Measurements from ENCODE around the gene TIGD2.
A peak's percentile ranks its signal among the peaks of the same experiment; 100 is the strongest.

The TIGD2 gene

GRCh38 chr4:89117115-89117514 is 5.8 kb downstream of the TIGD2 start:
- Histone ChIP-seq H3K36me3 (ENCODE audit: control insufficient read depth, insufficient read depth, low read length) (no peaks in the 10 kb centered on the region), H3K4me1 (ENCODE audit: control insufficient read depth, insufficient read depth, low read length) (peaks cover 5% of the 10 kb centered on the region), H3K4me3 (ENCODE audit: insufficient read depth, low read depth, low read length) (no peak overlapping the region), H3K9me3 (ENCODE audit: control insufficient read depth, low read length) (no peaks in the 10 kb centered on the region), H3K27ac (ENCODE audit: insufficient read depth, low read depth, low read length, poor library complexity, severe bottlenecking) (no peak overlapping the region), H3K27me3 (ENCODE audit: control insufficient read depth, insufficient read depth, low read length, poor library complexity, severe bottlenecking) (peaks cover 4% of the 10 kb centered on the region)
- WGBS, 2 experiments = 82 to 85% methylated on average over 2 to 3 of the region's 3 CpGs

GRCh38 chr4:89119166-89119565 is 7.8 kb downstream of the TIGD2 start:
- no peaks in the 10 kb centered on the region for H3K9me3 ChIP-seq (ENCODE audit: control insufficient read depth, low read length)
- no peak overlapping the region for H3K4me3 ChIP-seq (ENCODE audit: insufficient read depth, low read depth, low read length)
- no peaks in the 10 kb centered on the region for H3K4me1 ChIP-seq (ENCODE audit: control insufficient read depth, insufficient read depth, low read length)
- 92 to 100% methylated on average over 1 of the region's 1 CpG for WGBS, 2 experiments
- H3K27ac ChIP-seq (ENCODE audit: insufficient read depth, low read depth, low read length, poor library complexity, severe bottlenecking) = no peak overlapping the region
- H3K36me3 ChIP-seq (ENCODE audit: control insufficient read depth, insufficient read depth, low read length) = no peaks in the 10 kb centered on the region
- no peaks in the 10 kb centered on the region for H3K27me3 ChIP-seq (ENCODE audit: control insufficient read depth, insufficient read depth, low read length, poor library complexity, severe bottlenecking)

GRCh38 chr4:89119836-89120235 is 8.5 kb downstream of the TIGD2 start:
- 98 to 99% methylated on average over 3 of the region's 3 CpGs for WGBS, 2 experiments
- H3K27ac ChIP-seq (ENCODE audit: insufficient read depth, low read depth, low read length, poor library complexity, severe bottlenecking) = no peak overlapping the region

GRCh38 chr4:89121387-89122068 is 10.2 kb downstream of the TIGD2 start:
- Histone ChIP-seq H3K4me1 (ENCODE audit: control insufficient read depth, insufficient read depth, low read length) (no peaks in the 10 kb centered on the region), H3K4me3 (ENCODE audit: insufficient read depth, low read depth, low read length) (no peak overlapping the region), H3K27ac (ENCODE audit: insufficient read depth, low read depth, low read length, poor library complexity, severe bottlenecking) (no peak overlapping the region), H3K9me3 (ENCODE audit: control insufficient read depth, low read length) (no peaks in the 10 kb centered on the region), H3K27me3 (ENCODE audit: control insufficient read depth, insufficient read depth, low read length, poor library complexity, severe bottlenecking) (no peaks in the 10 kb centered on the region), H3K36me3 (ENCODE audit: control insufficient read depth, insufficient read depth, low read length) (no peaks in the 10 kb centered on the region)
- WGBS, 2 experiments = 90 to 92% methylated on average over 2 to 3 of the region's 3 CpGs

More at GRCh38 chr4:89119836-89120235, 8.5 kb downstream of the TIGD2 start:
- Histone ChIP-seq H3K27me3 (ENCODE audit: control insufficient read depth, insufficient read depth, low read length, poor library complexity, severe bottlenecking) (no peaks in the 10 kb centered on the region), H3K4me1 (ENCODE audit: control insufficient read depth, insufficient read depth, low read length) (no peaks in the 10 kb centered on the region), H3K36me3 (ENCODE audit: control insufficient read depth, insufficient read depth, low read length) (no peaks in the 10 kb centered on the region), H3K9me3 (ENCODE audit: control insufficient read depth, low read length) (no peaks in the 10 kb centered on the region), H3K4me3 (ENCODE audit: insufficient read depth, low read depth, low read length) (no peak overlapping the region)

GRCh38 chr4:89123451-89123851 is 12.1 kb downstream of the TIGD2 start:
- Histone ChIP-seq H3K4me1 (ENCODE audit: control insufficient read depth, insufficient read depth, low read length) (no peaks in the 10 kb centered on the region), H3K36me3 (ENCODE audit: control insufficient read depth, insufficient read depth, low read length) (no peaks in the 10 kb centered on the region), H3K27ac (ENCODE audit: insufficient read depth, low read depth, low read length, poor library complexity, severe bottlenecking) (peak overlapping the region; percentile 16), H3K4me3 (ENCODE audit: insufficient read depth, low read depth, low read length) (no peak overlapping the region), H3K9me3 (ENCODE audit: control insufficient read depth, low read length) (no peaks in the 10 kb centered on the region), H3K27me3 (ENCODE audit: control insufficient read depth, insufficient read depth, low read length, poor library complexity, severe bottlenecking) (no peaks in the 10 kb centered on the region)
- 77 to 80% methylated on average over 5 of the region's 5 CpGs for WGBS, 2 experiments

GRCh38 chr4:89125901-89126782 is 14.8 kb downstream of the TIGD2 start:
- Histone ChIP-seq H3K27me3 (ENCODE audit: control insufficient read depth, insufficient read depth, low read length, poor library complexity, severe bottlenecking) (no peaks in the 10 kb centered on the region), H3K36me3 (ENCODE audit: control insufficient read depth, insufficient read depth, low read length) (no peaks in the 10 kb centered on the region), H3K27ac (ENCODE audit: insufficient read depth, low read depth, low read length, poor library complexity, severe bottlenecking) (no peak overlapping the region), H3K4me1 (ENCODE audit: control insufficient read depth, insufficient read depth, low read length) (no peaks in the 10 kb centered on the region), H3K4me3 (ENCODE audit: insufficient read depth, low read depth, low read length) (no peak overlapping the region), H3K9me3 (ENCODE audit: control insufficient read depth, low read length) (no peaks in the 10 kb centered on the region)
- whole genome bisulfite sequencing, 2 experiments = 76 to 100% methylated on average over 1 to 2 of the region's 3 CpGs

- Histone ChIP-seq H3K4me3 (ENCODE audit: insufficient read depth, low read depth, low read length) (no peak overlapping the region), H3K9me3 (ENCODE audit: control insufficient read depth, low read length) (no peaks in the 10 kb centered on the region), H3K36me3 (ENCODE audit: control insufficient read depth, insufficient read depth, low read length) (no peaks in the 10 kb centered on the region), H3K4me1 (ENCODE audit: control insufficient read depth, insufficient read depth, low read length) (no peaks in the 10 kb centered on the region), H3K27me3 (ENCODE audit: control insufficient read depth, insufficient read depth, low read length, poor library complexity, severe bottlenecking) (no peaks in the 10 kb centered on the region), H3K27ac (ENCODE audit: insufficient read depth, low read depth, low read length, poor library complexity, severe bottlenecking) (no peak overlapping the region)
- 85 to 100% methylated on average over 1 of the region's 1 CpG for WGBS, 2 experiments
Observed at GRCh38 chr4:89129080-89129640, 17.8 kb downstream of the TIGD2 start.

- WGBS, 2 experiments = 64 to 82% methylated on average over 2 of the region's 4 CpGs
- H3K27me3 ChIP-seq (ENCODE audit: control insufficient read depth, insufficient read depth, low read length, poor library complexity, severe bottlenecking) = no peaks in the 10 kb centered on the region
- no peaks in the 10 kb centered on the region for H3K4me1 ChIP-seq (ENCODE audit: control insufficient read depth, insufficient read depth, low read length)
- no peak overlapping the region for H3K27ac ChIP-seq (ENCODE audit: insufficient read depth, low read depth, low read length, poor library complexity, severe bottlenecking)
- H3K36me3 ChIP-seq (ENCODE audit: control insufficient read depth, insufficient read depth, low read length) = no peaks in the 10 kb centered on the region
- H3K4me3 ChIP-seq (ENCODE audit: insufficient read depth, low read depth, low read length) = no peak overlapping the region
- no peaks in the 10 kb centered on the region for H3K9me3 ChIP-seq (ENCODE audit: control insufficient read depth, low read length)
Observed at GRCh38 chr4:89134775-89135319, 23.5 kb downstream of the TIGD2 start.

GRCh38 chr4:89136525-89136924 is 25.2 kb downstream of the TIGD2 start:
- Histone ChIP-seq H3K36me3 (ENCODE audit: control insufficient read depth, insufficient read depth, low read length) (no peaks in the 10 kb centered on the region), H3K27ac (ENCODE audit: insufficient read depth, low read depth, low read length, poor library complexity, severe bottlenecking) (no peak overlapping the region), H3K27me3 (ENCODE audit: control insufficient read depth, insufficient read depth, low read length, poor library complexity, severe bottlenecking) (no peaks in the 10 kb centered on the region), H3K4me3 (ENCODE audit: insufficient read depth, low read depth, low read length) (no peak overlapping the region), H3K9me3 (ENCODE audit: control insufficient read depth, low read length) (no peaks in the 10 kb centered on the region), H3K4me1 (ENCODE audit: control insufficient read depth, insufficient read depth, low read length) (no peaks in the 10 kb centered on the region)
- WGBS, 2 experiments = 78 to 93% methylated on average over 2 to 3 of the region's 3 CpGs

- H3K36me3 ChIP-seq (ENCODE audit: control insufficient read depth, insufficient read depth, low read length) = no peaks in the 10 kb centered on the region
- no peak overlapping the region for H3K4me3 ChIP-seq (ENCODE audit: insufficient read depth, low read depth, low read length)
- 78 to 88% methylated on average over 4 of the region's 5 CpGs for WGBS, 2 experiments
- no peaks in the 10 kb centered on the region for H3K27me3 ChIP-seq (ENCODE audit: control insufficient read depth, insufficient read depth, low read length, poor library complexity, severe bottlenecking)
- no peak overlapping the region for H3K27ac ChIP-seq (ENCODE audit: insufficient read depth, low read depth, low read length, poor library complexity, severe bottlenecking)
- H3K9me3 ChIP-seq (ENCODE audit: control insufficient read depth, low read length) = no peaks in the 10 kb centered on the region
- no peaks in the 10 kb centered on the region for H3K4me1 ChIP-seq (ENCODE audit: control insufficient read depth, insufficient read depth, low read length)
Observed at GRCh38 chr4:89137231-89137630, 25.9 kb downstream of the TIGD2 start.

All from ectodermal cell (in vitro differentiated cells).